Hepatocyte (in vitro differentiated cells): ENCODE data around the gene TMEM38A.

Experiments used
- CTCF ChIP-seq: fragments of 200-600 bp; sonication (generic); IDR thresholded peaks from 2 replicates; pipeline ENCODE4 v1.5.1; 2016; ENCODE audit warnings: antibody characterized with exemption, mild to moderate bottlenecking; ENCODE audit not compliant: poor library complexity
- EZH2 ChIP-seq: fragments of 200-600 bp; sonication (generic); IDR thresholded peaks from 2 replicates; pipeline ENCODE4 v1.6.1; 2016; ENCODE audit warnings: antibody characterized with exemption, mild to moderate bottlenecking, borderline replicate concordance
- EZH2phosphoT487 ChIP-seq: fragments of 200-600 bp; sonication (generic); IDR thresholded peaks from one replicate; pipeline ENCODE4 v1.6.1; 2018; ENCODE audit warnings: antibody characterized with exemption, mild to moderate bottlenecking, low read depth, moderate library complexity; ENCODE audit not compliant: unreplicated experiment, severe bottlenecking

- no peak for TF ChIP-seq CTCF
- no peak for TF ChIP-seq EZH2phosphoT487
- TF ChIP-seq EZH2, result no peak
These were observed 10.1 kb upstream of the TMEM38A start for GRCh38 chr19:16650821-16651220.
